GM18867 (cell line): ENCODE results near the gene SLC6A5.
A peak's percentile ranks its signal among the peaks of the same experiment; 100 is the strongest.

ENCODE experiments used
- ATAC-seq: cut with Tn5 transposase; IDR thresholded peaks from one replicate; pipeline ENCODE4 v1.9.1; 2021; ENCODE audit warnings: mild to moderate bottlenecking, moderate library complexity; ENCODE audit not compliant: unreplicated experiment

The SLC6A5 gene

DNA sequence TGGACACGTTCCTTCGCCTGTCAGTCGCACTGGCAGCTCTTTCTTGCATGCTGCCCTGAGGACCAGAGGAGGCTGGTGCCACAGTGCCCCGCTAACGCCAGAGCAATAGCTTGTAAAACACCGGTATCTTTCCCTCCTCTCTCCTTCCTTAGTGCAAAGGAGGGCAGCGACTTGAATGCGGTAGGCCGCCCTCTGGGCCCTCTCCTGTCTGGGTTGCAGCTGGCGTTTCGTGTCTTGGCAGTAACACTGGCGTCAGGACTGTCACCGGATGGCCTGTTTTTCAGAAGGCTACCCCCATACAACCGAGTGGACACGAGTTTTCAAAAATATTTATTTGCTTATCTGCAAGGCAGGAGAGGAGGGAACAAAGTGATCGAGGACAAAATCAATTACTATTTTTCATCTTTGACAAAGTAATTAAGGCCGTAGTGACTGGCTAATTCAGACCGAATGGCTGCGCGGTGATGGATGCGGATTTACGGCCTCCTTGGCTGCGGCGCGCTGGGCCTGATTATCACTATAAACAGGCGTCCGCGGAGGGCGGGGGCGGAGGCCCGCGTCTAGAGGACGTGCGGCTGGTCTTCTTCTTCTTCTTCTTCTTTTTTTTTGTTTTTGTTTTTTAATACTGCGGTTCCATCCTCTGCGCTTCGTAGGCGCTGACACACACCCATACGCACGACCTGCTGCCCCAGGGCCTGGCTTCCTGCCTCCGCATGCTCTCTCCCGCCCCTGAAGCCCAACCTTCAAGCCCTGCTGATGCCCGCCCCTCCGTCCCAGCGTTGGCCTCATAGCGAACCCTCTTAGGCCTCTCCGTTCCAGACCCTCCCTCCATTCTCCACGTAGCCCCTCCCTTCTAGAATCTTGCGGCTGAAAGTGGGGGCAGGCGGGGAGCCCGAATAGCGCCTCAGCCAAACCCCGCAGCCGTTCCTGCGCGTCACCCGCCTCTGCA, 2.9 kb upstream of the SLC6A5 start:
- no peak for ATAC-seq

DNA sequence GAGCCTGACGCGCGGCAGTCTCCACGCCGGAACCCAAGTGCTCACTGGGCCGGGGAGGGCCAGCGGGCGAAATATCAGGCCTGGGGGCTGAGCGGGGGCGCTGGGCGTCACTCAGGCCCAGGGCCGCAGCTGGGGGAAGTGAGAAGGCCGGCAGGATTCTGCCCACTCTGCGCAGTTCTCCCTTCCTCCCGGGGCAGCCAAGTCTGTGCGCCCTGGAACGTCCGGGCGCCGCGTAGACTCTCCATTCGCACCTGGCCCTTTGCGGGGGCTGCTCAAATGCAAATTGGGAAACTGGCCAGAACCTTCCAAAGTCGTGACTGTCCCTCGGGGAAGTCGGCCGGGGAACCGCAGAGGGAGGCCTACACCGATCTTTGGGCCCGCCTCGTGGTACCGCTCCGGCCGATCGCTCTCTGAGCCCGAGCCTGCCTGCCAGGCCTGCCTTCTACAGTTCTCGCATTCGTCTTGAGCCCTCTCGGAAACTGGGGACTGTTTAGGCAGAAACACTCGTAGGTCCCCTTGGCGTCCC, 2.2 kb upstream of the SLC6A5 start:
- no peak for ATAC-seq

DNA sequence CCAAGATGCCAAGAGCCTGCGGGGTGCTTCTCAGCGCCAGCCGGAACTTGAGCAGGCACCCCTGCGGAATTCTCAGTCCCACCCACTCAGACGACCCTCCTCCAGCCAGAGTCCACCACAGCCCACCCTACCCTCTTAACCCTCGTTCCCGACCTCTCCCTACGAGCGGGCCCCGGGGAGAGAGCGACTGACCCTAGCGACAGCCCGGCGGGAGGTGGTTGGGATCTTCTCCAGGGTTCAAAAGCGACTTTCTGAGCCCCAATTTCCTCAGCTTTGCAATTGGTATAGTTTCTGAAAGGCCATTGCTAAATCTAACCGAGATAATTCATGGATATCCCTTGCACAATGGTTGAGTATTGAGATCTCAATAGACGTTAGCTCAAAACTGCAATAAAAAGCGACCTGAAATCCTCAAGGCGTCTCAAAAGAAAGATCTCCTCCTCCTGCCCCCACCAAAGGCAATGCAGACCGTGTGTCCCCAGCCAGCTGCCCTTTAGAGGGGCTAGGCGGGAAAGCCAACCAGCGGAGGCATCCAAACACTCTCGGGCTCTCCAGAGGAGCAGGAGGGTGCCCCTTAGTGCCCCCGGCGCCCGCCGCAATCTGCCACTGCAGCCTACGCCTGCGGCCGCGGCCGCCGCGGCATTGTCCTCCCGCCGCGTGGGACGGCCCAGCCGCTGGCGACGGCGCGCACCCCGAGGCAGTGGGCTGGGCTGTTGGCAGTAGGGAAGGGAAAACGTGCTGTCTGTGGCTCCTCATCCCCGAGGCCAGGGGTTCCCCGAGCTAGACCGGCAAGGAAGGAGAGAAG, 1.5 kb upstream of the SLC6A5 start:
- no peak for ATAC-seq

DNA sequence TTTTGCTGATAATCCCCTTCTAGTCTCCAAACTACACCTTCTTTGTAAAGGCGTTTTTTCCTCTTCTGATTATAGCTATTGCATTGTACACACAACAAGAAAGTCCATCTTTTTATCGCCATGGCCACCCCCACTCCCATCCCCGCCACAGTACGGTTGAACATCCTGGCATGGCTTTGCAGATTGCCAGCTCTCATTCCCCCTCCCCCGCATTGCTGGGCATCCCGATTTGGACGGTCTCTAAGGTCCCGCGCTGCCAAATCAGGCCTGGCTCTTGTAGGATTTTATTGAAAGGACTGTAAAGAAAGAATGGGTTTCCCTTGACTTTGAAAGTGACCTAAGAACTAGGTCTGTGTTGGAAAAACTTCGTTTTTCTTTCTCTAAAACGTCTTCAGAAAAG, 916 bp upstream of the SLC6A5 start:
- ATAC-seq: no peak

DNA sequence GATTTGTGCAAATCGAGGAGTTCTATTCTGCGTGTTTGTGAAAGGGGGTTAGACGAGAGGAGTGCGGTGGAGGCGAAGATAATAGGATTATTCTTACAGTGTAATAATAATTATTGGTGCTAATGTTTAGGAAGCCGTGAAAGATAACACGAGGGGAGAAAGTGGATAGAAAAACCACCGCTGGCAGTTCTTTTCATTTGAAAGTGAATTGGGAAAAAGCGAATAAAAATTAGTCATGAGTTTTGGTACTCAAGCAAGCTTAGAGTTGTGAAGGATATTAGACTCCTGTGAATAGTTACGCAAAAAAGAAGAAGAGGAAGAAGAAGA, 575 bp downstream of the SLC6A5 start:
- ATAC-seq: no peak

DNA sequence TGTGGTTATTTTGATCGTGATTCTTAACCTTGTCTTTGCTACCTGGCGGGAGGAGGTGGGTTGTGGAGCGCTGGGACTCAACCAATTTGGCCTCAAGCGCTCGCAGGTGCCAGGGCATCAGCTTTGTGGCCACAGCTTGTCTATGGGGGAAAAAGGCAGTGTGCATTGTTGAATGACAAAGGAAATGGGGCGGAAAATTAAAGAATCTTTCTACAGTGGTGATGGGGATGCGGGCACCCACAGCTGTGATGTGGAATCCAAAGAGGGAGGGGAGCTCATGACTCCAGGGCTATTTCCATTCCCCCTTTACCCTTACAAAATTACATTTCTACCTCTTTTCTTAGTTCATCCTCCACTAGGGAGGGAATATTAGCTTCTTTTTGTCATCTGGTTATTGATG, 1.1 kb downstream of the SLC6A5 start:
- no peak for ATAC-seq

DNA sequence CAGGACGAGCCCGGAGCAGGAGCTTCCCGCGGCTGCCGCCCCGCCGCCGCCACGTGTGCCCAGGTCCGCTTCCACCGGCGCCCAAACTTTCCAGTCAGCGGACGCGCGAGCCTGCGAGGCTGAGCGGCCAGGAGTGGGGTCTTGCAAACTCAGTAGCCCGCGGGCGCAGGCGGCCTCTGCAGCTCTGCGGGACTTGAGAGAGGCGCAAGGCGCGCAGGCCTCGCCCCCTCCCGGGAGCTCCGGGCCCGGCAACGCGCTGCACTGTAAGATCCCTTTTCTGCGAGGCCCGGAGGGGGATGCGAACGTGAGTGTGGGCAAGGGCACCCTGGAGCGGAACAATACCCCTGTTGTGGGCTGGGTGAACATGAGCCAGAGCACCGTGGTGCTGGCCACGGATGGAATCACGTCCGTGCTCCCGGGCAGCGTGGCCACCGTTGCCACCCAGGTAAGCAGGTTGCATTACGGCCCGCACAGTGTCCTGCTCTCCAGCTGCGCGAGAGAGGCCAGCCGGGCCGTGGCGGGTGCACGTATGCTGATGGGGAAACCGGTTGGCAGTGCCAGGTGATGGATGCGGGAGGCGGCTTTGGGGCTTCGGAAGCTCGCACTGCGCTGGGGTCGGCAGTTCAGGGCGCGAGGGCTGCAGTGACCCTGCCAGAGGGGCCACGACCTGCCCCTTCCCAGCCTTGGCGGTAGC, 2.0 kb downstream of the SLC6A5 start:
- ATAC-seq: no peak

DNA sequence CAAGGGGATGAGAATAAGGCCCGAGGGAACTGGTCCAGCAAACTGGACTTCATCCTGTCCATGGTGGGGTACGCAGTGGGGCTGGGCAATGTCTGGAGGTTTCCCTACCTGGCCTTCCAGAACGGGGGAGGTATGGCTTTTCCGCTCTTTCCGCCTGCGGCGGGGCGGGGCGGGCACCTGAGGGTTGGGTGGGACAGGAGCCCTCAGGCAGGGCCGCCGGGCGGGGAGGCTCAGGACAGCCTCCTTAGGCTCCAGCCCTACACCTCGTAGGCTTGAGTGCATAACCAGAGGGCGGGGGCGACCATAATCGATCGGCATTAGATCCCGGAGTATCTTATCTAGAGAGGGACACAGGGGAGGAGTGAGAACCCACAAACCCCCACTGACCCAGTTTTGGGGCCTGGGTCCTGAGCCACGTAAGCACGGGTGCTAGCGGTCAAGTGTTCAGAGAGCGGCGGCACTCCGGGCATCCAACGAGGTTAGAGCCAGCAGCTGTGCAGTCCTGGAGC, 4.9 kb downstream of the SLC6A5 start:
- no peak for ATAC-seq

DNA sequence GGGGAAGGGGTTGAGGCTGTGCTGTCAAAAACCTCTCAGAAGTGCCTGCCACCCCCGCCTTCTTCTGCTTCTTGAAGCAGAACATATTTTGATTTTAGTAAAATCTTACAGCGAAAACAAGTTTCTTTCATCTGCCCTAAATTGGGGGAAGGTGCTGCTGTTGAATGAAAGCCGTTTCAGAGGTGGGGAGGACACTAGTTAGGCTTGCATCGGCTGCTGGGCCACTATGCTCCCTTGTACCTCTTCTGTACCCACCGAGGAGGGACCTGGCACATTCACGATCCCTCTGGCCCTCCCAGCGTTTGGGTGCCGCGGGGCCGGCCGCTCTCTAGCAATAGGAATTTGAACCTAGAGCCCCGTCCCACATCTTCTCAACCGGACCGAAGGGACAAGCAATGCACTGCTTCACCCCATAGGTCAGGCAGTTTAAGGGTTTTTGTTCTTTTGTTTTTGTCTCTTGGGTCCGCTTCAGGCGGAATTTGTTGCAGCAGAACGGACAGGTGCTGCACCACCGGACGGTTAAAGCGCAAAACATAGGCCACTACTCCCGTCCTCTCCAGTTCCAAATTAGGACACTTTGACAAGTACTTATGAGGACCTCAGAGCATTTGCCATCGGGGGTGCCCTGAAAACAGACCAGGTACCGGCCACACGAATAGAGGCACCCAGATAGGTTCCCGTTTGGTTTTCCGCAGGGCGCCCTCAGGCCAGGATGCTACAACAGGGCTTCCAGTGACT, 5.6 kb downstream of the SLC6A5 start:
- no peak for ATAC-seq

DNA sequence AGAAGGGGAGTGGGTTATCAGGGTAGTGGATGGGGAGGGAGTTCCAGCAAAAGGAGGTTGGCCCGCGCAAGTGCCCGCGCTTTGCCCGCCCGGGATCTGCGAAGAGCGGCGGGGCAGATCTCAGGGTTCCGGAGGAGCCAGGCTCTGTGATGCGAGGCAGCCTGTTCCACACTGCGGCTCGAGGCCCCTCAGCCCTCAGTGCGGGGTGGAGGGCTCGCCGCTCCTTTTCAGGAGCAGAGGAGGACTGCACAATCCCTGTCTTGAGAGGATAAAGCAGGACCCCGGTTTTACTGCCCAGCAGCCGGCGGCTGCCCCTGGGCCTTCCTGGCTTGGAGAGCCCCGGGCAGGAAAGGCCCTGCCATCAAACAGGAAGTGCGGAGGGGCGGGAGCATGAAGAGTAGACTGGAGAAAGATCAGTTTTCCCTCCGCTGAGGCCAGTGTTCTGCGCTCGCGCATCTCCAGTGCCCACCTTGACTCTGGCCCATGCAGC, 6.2 kb downstream of the SLC6A5 start:
- no peak for ATAC-seq

DNA sequence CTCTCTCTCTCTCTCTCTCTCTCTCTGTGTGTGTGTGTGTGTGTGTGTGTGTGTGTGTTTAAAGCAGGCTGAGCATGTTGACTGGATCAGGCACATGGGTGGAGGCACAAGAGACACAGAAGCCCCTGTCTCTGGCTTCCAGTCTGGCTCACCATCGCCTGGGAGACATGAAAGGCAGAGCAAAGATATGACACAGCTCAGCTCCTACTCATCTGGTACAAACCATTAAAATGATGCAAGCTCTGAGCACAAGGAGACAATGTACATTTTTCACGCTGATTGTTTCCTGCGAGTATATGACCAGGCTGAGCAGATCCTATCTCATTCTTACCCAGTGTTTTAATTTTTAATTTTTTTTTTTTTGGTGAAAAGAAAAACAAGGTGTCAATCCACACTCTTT, 9.5 kb downstream of the SLC6A5 start:
- no peak for ATAC-seq

DNA sequence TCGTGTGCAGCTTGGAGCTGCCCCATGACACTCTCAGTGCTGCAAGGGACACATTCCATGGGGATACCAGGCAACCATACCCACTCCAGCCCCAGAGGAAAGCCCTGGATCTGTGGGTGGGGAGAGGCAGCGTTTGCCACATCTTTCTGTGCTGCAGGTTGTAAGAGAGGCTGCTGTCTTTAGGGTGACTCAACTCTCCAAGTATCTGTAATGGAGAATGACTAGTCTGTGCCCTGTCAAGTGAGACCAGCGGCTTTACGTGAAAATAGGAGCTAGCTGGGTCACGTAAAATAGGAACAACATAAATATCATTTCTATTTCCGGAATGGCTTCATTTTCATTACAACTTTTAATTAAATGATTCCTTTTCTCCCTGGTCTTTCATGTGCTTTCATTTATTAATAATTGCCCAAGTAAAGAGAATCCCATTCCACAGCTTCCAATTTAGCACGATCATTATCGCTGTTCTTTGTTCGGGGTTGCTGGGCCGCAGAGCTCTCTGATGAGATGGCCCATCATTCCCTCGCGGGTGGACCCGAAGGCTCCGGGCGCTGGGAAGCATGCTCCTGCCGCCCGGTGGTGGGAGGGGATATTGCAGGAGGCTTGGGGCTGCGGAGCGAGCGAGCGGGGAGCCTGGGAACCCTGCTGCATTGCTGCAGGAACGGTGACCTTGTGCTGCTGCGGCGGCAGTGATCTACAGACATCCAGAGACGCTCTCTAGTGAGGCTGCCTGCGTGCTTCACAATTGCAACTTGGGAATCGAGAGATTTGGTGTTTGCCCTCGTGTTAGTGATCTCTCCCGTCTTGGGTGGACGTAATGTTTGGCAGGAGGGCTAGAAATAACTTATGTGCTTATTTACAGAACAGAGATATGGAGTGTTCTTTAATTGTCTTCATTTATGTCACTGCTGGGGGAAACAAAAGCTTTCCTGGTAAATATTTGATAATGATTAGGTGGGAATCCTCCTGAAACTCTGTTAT, 10.6 kb downstream of the SLC6A5 start:
- ATAC-seq: peak; percentile 99

DNA sequence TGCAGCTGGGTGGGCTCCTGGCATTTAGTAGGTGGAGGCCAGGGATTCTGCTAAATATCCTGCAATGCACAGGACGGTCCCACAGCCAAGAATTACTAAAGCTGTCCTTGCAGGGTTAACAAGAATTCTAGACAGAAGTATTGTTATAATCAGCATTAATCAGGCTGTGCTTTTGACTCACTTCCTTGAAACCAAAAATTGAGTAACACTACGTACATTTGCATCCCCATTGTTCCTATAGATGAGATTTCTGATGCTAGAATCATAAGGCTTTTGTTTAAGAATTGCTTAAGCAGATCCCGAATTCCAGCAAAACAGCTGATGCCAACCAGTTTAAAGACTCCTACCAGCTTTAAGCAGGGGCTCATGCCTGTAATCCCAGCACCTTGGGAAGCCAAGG, 11.4 kb downstream of the SLC6A5 start:
- no peak for ATAC-seq

DNA sequence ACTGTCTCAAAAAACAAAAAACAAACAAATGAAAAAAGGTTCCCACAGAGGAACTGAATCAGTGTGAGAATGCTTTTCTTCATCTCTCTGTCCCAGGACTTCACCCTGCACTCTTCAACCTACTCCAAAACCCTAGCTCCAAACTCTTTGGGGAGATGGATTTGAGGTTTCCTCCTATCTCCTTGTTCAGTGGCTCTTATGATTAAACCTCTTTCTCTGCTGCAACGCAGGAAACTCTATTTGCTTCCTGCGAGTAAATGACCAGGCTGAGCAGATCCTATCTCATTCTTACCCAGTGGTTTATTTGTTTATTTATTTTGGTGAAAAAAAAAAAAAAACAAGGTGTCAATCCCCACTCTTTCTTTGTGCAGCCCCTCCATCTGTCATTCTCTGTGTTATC, 12.0 kb downstream of the SLC6A5 start:
- ATAC-seq: no peak

DNA sequence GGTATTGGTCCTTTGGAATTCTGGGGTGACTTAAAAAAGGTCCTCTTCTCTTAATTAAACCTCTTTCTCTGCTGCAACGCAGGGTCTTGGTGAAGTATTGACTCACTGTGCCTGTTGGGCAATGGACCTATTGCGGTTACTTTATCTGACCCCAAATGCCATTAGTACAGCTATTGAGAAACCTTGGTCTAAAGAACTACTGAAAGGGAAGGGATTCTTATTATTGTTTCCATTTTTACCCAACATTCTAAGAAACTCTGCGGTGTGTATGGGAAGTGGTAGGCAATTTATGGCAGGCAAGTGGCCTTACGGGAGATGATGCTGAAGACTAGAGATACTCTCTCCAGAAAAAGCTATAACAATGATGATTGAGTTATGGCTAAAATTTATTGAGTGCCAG, 12.5 kb downstream of the SLC6A5 start:
- no peak for ATAC-seq

DNA sequence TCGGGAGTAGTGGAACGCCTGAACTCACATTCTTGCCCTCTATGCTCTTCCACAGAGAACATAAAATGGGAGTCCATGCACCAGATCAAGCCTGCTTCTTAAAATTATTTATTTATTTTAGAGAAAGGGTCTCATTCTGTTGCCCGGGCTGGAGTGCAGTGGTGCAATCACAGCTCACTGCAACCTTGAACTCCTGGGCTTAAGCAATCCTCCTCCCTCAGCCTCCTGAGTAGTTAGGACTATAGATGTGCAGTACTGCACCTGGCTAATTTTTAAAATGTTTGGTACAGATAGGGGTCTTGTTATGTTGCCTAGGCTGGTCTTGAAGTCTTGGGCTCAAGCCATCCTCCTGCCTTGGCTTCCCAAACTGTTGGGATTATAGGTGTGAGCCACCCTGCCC, 13.0 kb downstream of the SLC6A5 start:
- ATAC-seq: no peak

DNA sequence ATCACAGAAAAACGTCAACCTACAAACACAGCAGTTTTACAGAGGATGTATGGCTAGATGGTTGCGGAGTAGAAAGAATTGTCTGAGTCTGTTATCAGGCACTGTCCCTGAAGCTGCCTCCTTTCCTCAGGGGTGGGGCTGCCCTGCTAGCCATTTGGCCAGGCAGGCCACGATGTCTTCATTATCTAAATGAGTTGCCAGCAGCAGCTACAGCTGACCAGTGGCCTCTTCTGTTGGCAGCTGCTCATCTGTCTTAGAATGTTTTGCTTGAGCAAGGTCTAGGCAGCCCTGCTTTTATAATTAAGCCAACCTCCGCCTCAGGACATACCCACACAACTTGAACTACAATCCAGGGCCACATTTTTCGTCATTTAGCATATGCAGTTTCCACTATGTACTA, 17.5 kb downstream of the SLC6A5 start:
- no peak for ATAC-seq

DNA sequence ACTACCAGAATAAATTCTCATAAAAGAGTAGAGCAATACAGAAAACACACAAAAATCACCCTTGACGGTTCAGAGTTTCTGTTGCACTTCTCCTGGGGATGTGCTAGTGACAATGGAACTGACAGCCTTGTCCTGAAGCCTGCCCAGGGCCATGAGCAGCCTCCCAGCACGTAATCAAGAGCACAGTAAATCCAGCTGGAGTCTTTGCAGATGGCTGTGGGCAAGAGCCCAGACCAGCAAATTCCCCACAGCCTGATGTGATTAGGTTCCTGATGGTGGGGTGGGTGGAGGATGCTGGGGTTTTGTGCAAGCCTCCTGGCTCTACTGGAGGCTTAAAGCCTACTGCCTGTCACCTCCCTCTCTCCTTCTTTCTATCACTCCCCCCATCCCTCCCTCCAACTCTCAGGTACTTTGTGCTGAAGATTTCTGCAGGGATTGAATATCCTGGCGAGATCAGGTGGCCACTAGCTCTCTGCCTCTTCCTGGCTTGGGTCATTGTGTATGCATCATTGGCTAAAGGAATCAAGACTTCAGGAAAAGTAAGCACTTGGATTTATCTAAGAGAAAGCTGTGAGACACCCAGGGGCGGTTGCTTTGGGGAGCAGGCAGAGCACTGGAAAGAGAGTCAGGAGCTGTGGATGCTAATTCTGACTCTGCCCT, 18.1 kb downstream of the SLC6A5 start:
- ATAC-seq: no peak

DNA sequence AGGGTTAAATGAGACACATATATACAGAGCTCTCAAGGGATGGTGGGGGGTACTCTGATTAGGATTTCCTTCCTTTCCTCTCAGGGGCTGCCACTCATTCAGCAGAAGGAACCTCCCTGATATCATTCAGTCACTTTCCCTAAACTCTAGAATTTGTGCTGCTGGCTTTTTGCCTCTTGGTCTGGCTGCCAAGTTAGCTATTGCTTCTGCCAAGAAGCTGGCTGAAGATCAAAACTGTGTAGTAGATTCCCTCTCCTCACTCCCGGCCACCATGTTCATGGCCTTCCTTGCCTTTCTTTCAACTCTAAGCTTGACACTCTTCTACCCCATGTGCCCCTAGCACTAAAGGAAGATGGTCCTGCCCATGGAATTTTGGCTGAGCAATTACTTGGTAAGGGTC, 18.7 kb downstream of the SLC6A5 start:
- no peak for ATAC-seq
